ENCODE results near the gene COL17A1. TPM values are rescaled to one million over a fixed set of nuclear protein-coding genes. Genes with fewer than 3 reads are reported as not detected.

Gene COL17A1
- total RNA-seq, 2 donors from 2014 or later = 3.6 TPM; not detected in 1

- no peak overlapping the region for H3K27ac ChIP-seq
- no peaks in the 10 kb centered on the region for H3K27me3 ChIP-seq
- no peak for DNase-seq
- intact Hi-C loops (cut with DNase I) = no loop called here
- TF ChIP-seq, protein P1, sequence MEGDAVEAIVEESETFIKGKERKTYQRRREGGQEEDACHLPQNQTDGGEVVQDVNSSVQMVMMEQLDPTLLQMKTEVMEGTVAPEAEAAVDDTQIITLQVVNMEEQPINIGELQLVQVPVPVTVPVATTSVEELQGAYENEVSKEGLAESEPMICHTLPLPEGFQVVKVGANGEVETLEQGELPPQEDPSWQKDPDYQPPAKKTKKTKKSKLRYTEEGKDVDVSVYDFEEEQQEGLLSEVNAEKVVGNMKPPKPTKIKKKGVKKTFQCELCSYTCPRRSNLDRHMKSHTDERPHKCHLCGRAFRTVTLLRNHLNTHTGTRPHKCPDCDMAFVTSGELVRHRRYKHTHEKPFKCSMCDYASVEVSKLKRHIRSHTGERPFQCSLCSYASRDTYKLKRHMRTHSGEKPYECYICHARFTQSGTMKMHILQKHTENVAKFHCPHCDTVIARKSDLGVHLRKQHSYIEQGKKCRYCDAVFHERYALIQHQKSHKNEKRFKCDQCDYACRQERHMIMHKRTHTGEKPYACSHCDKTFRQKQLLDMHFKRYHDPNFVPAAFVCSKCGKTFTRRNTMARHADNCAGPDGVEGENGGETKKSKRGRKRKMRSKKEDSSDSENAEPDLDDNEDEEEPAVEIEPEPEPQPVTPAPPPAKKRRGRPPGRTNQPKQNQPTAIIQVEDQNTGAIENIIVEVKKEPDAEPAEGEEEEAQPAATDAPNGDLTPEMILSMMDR (IDR thresholded peaks at IDR 0.05) = no peak
- TF ChIP-seq POLR2A (IDR thresholded peaks at IDR 0.05) = no peak
- H3K36me3 ChIP-seq (replicated peaks in 1 of 2; ENCODE audit: insufficient read depth in 1 of 2, low read depth in 2 of 2) = no peaks in the 10 kb centered on the region
- H3K9me3 ChIP-seq = no peaks in the 10 kb centered on the region
- ATAC-seq = no peak
- H3K4me1 ChIP-seq = peaks cover 5% of the 10 kb centered on the region
- H3K4me3 ChIP-seq = no peak overlapping the region
Observed at GRCh38 chr10:103985726-103986125, 100.0 kb downstream of the COL17A1 start.

GRCh38 chr10:103983367-103983911, 102.2 kb downstream of the COL17A1 start:
- H3K4me1 ChIP-seq = peaks cover 12% of the 10 kb centered on the region
- peak; percentile 9 for ATAC-seq

DNA sequence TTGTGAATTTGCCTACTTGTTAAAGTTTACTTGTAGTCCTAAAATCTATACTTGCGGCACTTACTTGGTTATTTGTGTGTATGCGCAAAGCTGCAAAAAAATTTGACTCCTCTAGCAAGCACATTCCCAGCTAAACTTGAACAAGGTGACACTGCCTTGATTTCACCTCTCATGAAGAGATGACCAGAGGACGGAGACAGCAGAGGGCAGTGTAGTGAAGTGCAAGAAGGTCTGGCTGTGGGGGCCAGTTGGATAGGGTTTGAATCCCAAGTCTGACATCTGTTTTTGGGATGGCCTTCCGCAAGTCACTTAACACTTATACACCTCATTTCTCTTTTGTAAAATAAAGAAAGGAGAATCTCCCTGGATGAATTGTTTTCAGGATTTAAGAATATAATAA, 103.0 kb downstream of the COL17A1 start:
- H3K9me3 ChIP-seq = no peaks in the 10 kb centered on the region
- H3K4me1 ChIP-seq = peaks cover 8% of the 10 kb centered on the region
- no peaks in the 10 kb centered on the region for H3K27me3 ChIP-seq
- ATAC-seq = no peak
- DNase-seq = peak in 1 of 4 donors; percentile 18
- 85 to 93% methylated on average over 4 of the region's 4 CpGs for WGBS, 2 donors
- H3K4me3 ChIP-seq = no peak overlapping the region
- no peaks in the 10 kb centered on the region for H3K36me3 ChIP-seq (replicated peaks in 1 of 2; ENCODE audit: insufficient read depth in 1 of 2, low read depth in 2 of 2)
- no peak for TF ChIP-seq POLR2A (IDR thresholded peaks at IDR 0.05)
- TF ChIP-seq, protein P1 (IDR thresholded peaks at IDR 0.05) = no peak
- intact Hi-C loops (cut with DNase I) = no loop called here
- no peak overlapping the region for H3K27ac ChIP-seq

More at GRCh38 chr10:103983367-103983911, 102.2 kb downstream of the COL17A1 start:
- Histone ChIP-seq H3K36me3 (replicated peaks in 1 of 2; ENCODE audit: insufficient read depth in 1 of 2, low read depth in 2 of 2) (no peaks in the 10 kb centered on the region), H3K4me3 (no peak overlapping the region), H3K27ac (no peak overlapping the region), H3K9me3 (no peaks in the 10 kb centered on the region), H3K27me3 (no peaks in the 10 kb centered on the region)
- TF ChIP-seq, protein P1 (IDR thresholded peaks at IDR 0.05) = no peak
- no peak for TF ChIP-seq POLR2A (IDR thresholded peaks at IDR 0.05)
- DNase-seq = no peak
- intact Hi-C loops (cut with DNase I) = no loop called here
- 40 to 46% methylated on average over 4 of the region's 4 CpGs for WGBS, 2 donors

MicroRNAs encoded within 50 kb of the gene (microRNA counts, 767-probe panel; counts per million panel counts)
- microRNA hsa-miR-936 = 0 to 736 counts per million in 2 donors

Small RNAs within 50 kb of the gene (microRNA-seq; reads per million reads assigned to microRNA genes)
- gene MIR936 (ENCODE audit: borderline number of aligned reads in 2 of 2, borderline replicate concordance in 2 of 2) = 0 reads per million in 2 donors

Other genes with a start within 250 kb of the COL17A1 start
- gene SH3PXD2A, start 230.3 kb downstream of the COL17A1 start, total RNA-seq = 1 to 10 TPM; 7.3 to 9.9 TPM
- 10 to 100 TPM in 1 of 2 donors, 1 to 10 TPM in 1; 5.9 to 32.2 TPM for gene STN1, start 167.7 kb downstream of the COL17A1 start, total RNA-seq
- 10 to 100 TPM; 23.7 to 25.9 TPM for gene SLK, start 118.7 kb downstream of the COL17A1 start, total RNA-seq
- gene SFR1, start 36.3 kb upstream of the COL17A1 start, total RNA-seq = 1 to 10 TPM; 3.3 to 5.2 TPM
- gene CFAP43, start 146.5 kb upstream of the COL17A1 start, total RNA-seq = 1 to 10 TPM; 2.3 to 4.0 TPM
- 10 to 100 TPM; 16.8 to 65.9 TPM for gene GSTO1, start 169.0 kb upstream of the COL17A1 start, total RNA-seq
- 10 to 100 TPM in 1 of 2 donors, 1 to 10 TPM in 1; 9.6 to 26.5 TPM for gene GSTO2, start 183.3 kb upstream of the COL17A1 start, total RNA-seq